ENCODE data around the gene TIMP3.

DNA sequence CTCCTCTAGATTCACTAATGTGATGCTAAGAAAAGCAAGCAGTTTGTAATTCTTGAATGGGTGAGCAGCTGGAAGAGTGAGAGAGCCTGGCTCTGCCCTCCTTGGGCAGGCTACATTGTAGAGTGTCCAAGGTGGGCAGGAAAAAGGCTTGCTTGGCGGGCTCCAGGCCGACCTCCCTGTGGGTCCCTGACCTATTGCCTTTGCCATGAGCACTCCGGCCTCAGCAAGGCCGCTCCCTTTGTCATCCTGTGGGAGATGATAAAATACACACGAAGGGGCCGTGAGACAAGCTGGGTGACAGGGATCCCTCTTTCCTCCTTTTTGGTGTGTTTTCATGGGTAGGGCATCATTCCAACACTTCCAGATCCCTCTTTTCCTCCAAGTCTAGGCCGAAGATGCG is 41.8 kb downstream of the TIMP3 start:
- no peak for TF ChIP-seq CTCF (conservative IDR thresholded peaks at IDR 0.05 in 1 of 2, IDR thresholded peaks at IDR 0.05 in 1 of 2; ENCODE audit: extremely low read depth in 1 of 2, insufficient read depth in 1 of 2, low read depth in 1 of 2, low read length in 2 of 2)
- no peak for TF ChIP-seq EZH2 (IDR thresholded peaks at IDR 0.05; ENCODE audit: borderline replicate concordance, low read length)
